ENCODE data around the gene WFDC8. TPM values are rescaled to one million over a fixed set of nuclear protein-coding genes. Genes with fewer than 3 reads are reported as not detected.

Gene WFDC8
- total RNA-seq, 1 donor from 2014 or later, result not detected

DNA sequence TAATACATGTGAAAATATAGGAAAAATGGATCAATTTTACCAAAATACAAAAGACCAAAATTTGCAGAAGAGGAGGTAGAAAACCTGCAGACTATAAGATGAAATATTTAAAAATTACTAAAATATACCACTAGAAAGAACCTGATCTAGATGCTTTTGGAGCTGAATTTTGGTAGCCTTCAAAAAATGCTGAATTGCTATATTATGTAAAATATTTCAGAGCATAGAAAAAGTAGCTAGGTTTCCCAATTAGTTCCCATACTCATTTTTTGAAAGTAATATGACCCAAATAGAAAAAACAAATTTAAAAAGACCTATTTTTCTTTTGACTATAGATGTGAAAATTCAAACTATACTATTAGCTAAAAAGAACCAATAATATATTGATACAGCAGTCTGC, 28.3 kb downstream of the WFDC8 start:
- no peak for FAIRE-seq

DNA sequence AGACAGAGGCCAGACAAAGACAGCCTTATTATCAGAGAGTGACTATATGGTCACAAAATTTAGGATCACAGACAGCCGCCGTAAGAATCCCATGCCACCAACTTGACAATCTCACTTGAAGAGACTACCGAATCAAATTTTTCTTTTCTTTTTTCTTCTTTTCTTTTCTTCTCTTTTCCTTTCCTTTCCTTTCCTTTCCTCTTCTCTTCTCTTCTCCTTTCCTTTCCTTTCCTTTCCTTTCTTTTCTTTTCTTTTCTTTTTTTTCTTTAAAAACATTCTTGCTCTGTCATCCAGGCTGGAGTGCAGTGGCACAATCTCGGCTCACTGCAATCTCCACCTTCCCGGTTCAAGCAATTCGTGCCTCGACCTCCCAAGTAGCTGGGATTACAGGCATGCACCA, 30.7 kb downstream of the WFDC8 start:
- no peak for DNase-seq (ENCODE audit: low spot score in 2 of 2)
- no peak for FAIRE-seq

More for the DNA sequence above, 28.3 kb downstream of the WFDC8 start:
- no peak for DNase-seq (ENCODE audit: low spot score in 2 of 2)

DNA sequence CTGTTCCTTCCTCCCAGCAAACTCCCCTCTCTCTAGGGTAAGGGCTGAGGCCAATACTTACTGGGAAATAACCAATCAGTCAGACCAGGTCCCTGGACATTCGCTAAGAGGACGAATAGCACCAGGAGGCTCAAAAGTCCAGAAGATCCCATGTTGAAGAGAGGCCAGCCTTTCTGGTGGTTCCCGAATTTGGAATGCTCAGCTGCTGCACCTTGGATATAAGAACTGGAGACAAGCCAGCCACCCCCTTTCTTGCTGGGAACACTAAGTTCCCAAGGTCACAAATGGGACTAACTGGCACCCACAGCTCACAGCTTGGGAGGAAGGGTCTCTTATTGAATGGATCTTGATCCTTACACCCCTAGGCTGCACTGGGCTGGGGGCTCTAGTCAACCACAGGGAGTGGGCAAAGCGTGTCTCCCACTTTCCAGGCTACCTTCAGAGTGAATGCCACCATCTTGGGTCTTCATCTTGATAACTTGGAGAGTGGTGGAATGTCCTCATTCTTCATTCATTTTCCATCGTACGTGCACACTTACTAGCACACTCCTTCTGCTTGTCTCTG, 31.8 kb downstream of the WFDC8 start, which contains the start of gene EPPIN:
EPPIN (minus strand) TSS at position 196 of the 565 bp plus-strand sequence; CDS start at position 152, 44 bp downstream.
- DNase-seq (ENCODE audit: low spot score in 2 of 2) (no peak), FAIRE-seq (no peak)

DNA sequence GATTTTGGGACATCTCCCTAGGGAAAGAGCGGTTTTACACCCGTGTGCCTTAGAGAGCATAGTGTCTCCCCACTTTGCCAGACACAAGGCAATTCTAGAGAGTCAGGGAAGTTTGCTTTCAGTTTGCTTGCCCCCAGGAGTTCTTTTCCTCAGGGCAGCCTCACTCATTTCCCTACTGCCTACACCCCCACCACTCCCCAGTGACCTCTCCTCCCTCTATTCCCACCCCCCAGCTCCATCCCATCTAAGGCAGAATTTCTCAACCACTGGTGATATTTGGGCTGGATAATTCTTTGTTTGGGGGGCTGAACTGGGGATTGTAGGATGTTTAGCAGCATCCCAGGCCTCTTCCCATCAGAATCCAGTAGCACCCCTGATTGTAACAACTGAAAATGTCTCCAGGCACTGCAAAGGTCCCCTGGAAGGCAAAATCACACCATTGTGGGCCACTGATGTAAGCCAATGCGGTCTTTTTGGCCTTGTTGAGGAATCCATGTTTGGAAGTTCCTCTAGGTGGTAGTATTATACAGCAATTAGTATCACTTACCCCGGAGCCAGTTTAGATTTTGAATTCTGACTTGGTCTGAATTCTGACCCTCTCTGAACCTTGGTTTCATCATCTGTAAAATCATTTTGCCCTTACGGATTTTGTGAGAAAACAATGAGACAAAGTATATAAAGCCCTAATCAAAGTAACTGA, 33.2 kb downstream of the WFDC8 start:
- FAIRE-seq, result no peak
- peak in 1 of 2 donors; percentile 36 for DNase-seq (ENCODE audit: low spot score in 2 of 2)

DNA sequence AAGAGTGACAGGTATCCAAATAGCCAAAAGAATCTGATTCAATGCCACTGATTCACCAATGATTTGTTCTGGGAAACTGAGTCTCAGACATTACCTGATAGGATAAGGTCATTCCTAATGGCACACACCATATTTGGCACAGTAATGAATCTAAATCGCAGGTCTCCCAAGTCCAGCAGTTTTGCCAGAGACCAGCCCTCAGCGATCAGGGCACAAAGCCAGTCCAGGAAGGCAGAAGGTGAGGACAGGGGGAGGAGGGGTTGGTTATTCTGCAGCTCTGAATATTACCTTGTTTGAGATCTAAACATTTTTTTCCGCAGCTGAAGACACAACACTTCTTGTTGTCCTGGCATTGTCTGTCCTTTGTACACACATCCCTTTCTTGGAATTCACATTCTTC, 33.7 kb downstream of the WFDC8 start:
- no peak for FAIRE-seq
- no peak for DNase-seq (ENCODE audit: low spot score in 2 of 2)

DNA sequence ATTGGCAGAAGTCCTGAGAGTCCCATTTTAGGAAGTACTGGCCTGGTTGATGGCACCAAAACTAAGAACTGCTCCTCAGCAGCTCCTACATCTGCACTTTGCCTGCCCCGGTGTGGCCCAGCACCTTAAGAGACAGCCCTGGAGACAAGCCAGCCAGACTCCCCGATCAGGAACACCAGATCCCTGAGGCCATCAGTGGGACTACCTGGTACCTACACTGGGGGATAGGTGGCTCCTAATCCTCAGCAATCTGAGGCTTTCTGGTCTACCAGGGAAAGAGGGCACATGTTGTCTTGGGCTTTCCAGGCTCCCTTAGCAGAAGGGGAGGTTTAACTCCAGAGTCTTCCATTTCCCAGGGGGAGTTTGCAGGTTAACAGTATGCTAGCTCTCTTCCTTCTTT, 39.7 kb downstream of the WFDC8 start, which contains the start of gene WFDC6:
WFDC6 (minus strand) TSS at position 101 of the 400 bp plus-strand sequence; CDS start at position 26, 75 bp downstream.
- DNase-seq (ENCODE audit: low spot score in 2 of 2), result no peak

DNA sequence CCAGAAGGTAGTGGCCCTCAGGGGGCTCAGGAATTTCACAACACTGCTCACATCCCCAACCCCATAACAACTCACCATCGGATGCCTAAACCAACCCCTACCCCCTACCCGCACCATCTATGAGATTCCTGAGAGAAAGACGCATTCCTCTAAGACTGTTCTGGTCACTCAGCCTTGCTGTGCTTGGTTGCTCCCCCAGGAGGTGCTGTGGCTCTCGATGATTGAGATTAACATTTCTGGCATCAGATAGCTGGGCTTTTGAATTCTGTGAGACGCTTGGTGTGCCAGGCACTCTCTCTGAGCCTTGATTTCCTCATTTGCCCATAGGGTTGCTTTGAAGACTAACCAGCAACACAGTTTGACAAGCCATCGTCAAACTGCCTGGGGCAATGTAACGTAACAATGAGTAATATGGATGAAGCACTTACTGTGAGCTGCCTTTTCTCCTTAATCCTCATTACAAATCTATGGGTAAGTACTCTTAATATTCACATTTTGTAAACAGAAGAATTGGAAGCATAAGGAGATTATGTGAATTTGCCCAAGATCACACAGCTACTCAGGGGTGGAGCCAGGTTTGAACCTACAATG, 40.8 kb downstream of the WFDC8 start:
- DNase-seq (ENCODE audit: low spot score in 2 of 2) (no peak), FAIRE-seq (no peak)

More for the DNA sequence above, 39.7 kb downstream of the WFDC8 start, which contains the start of gene WFDC6:
- FAIRE-seq, result no peak

DNA sequence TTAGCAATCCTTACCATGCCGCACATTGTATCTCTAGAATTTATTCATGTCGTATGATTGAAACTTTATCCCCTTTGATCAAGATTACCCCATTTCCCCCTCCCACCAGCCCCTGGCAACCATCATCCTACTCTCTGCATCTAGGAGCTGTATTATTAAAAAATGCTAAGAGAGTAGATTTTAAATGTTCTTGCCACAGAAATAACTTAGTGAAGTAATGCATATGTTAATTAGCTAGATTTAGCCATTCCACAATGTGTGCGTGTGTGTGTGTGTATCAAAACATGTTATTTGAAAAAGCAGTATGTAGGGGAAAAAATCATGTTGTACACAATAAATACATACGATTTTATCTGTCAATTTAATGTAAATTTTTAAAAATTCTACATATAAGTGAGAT, 51.8 kb downstream of the WFDC8 start:
- no peak for FAIRE-seq
- no peak for DNase-seq (ENCODE audit: low spot score in 2 of 2)

DNA sequence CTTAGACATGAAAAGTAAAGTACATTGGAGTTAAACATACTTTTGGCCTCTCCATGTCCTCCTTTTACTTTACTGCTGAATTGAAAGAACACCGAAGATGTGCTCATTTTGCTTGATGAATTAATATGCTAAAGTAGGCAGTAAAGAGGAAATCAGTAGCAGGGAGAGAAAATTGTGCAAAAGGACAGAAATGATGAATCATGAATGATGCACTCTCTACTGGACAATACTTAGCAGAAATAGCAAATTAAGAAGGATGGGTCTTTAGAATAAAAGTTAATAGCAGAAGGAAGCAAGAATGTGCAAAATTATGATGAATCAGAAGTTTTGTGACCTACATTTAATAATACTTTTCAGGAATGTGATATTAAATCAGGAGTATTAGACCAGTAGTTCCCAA, 55.3 kb downstream of the WFDC8 start:
- DNase-seq (ENCODE audit: low spot score in 2 of 2), result no peak
- no peak for FAIRE-seq

DNA sequence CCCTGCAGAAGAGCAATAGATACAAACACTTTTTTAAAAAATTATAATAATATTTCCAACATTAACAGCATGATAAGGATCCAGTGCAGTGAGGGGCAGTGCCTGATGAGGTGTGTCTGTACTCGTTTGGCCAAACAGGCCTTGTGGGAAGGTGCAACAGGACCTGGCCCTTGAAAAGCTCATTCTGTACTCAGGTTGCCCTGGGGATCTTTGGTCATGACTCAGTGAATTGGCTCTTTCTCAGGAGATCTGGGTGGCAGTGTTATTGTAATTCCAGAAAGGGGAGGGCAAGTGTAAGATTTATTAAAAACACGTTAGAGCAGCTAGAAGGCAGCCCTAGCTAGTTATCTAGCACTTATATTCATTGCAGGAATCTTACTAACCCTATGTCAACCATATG, 60.8 kb downstream of the WFDC8 start:
- FAIRE-seq, result no peak
- DNase-seq (ENCODE audit: low spot score in 2 of 2), result no peak

DNA sequence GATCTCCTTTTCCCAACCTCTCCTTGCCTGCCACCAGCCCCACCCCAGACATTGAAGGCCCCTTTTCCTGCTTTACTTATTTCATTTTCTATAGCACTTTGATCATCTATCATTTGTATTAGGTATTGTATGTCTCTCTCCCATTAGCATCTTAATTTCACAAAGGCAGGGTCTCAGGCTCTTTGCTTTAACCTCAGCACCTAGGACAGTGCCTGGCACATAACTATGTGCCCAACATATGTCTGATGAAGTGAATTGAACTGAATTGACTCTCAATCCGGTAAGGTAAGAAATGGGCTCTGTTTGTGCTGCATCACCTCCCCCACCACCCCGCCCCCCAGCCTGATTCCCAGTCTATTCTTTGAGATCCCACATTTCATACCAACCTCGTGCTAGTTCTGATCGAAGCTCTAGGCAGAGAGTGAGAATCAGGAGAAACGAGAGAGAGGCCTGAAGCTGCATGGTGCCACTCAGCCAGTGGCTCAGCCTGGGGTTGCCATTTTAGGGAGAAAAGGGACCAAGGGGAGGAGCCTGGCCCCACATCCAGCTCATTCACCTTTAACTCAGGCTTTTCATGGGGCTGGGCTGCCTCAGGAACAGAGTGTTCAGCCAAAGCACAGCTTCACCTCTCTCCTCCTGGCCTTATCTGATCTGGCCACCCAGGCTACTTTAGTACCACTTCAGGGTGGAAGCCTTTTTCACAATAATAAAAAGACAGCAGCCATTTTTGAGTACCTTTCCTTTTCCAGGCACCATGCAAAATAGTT, 63.8 kb downstream of the WFDC8 start, which contains the start of gene SPINT3:
SPINT3 (minus strand) TSS at position 476 of the 767 bp plus-strand sequence; CDS start at position 462, 14 bp downstream.
- no peak for DNase-seq (ENCODE audit: low spot score in 2 of 2)
- no peak for FAIRE-seq

DNA sequence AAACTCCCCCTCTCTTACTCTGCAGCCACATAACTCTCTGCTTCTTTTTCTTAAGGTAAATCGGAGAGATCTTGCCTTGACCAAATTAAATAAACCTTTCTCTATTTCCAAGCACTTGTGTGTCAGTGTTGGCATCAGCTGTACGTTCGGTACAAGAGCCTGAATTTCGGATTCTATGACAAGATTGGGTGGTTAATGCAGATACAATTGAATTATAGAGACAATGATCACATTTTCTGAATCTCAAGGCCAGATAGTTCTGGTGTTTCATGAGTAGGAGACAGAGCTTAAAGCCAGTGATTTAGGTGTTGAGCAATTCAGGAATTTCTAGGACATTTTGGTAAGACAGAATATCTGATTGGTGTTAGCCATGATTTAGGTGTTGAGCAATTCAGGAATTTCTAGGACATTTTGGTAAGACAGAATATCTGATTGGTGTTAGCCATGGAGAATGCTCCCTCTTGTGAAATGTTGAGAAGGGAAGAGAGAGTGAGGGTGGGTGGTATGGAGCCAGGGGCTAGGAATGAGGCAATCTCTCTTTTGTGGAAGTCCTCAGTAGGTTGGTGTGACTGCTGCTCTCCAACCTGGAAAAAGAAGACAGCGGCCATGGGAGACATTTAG, 68.7 kb downstream of the WFDC8 start:
- DNase-seq (ENCODE audit: low spot score in 2 of 2) (no peak), FAIRE-seq (no peak)

DNA sequence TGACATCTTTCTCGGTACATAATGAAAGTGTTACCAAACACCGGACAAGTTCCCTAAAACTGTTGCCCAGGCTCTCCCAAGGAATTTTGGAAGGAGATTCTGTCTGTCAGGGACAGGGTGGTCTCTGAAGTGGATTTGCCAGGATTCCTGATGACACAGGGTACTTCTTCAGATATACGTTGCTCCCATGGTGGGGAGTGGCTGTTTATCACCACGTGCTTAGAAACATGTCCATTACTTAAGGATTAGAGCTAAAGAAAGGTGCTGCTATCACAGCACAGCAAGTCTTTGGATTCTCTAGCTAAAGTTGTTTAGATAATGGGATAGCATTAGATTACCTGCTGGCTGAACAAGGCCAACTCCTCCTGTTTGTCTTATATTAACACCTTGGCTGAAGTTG, 70.0 kb downstream of the WFDC8 start:
- DNase-seq (ENCODE audit: low spot score in 2 of 2) (no peak), FAIRE-seq (no peak)

DNA sequence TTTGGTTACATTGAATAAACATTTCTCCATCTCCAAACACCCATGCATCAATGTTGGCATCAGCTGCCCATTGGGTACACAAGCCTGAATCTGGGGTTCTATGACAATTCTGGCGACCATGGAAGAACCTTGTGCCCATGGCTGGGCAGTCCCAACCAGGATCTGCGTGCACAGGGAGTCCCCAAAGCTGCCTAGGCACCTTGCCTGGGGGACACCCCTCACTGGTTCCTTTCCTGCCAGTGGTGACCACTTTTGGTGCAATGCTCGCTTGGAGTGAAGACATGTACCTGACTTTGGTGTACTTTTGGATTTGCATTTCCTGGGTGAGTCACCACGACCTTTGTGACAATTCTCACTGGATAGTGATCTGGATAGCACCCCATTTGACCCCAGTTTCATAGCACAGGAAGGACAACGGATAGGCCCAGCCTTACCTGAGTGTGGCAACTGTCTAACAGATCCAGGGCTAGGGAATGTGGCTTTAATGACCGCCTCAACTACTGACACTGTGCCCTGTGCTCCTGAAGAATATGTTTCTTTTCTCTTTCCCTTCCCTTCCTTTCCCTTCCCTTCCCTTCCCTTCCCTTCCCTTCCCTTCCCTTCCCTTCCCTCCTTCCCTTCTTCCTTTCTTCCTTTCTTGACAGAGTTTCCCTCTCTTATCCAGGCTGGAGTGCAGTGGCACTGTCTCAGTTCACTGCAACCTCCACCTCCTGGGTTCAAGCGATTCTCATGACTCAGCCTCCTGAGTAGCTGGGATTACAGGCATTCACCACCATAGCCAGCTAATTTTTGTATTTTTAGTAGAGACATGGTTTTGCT, 70.8 kb downstream of the WFDC8 start:
- no peak for FAIRE-seq

DNA sequence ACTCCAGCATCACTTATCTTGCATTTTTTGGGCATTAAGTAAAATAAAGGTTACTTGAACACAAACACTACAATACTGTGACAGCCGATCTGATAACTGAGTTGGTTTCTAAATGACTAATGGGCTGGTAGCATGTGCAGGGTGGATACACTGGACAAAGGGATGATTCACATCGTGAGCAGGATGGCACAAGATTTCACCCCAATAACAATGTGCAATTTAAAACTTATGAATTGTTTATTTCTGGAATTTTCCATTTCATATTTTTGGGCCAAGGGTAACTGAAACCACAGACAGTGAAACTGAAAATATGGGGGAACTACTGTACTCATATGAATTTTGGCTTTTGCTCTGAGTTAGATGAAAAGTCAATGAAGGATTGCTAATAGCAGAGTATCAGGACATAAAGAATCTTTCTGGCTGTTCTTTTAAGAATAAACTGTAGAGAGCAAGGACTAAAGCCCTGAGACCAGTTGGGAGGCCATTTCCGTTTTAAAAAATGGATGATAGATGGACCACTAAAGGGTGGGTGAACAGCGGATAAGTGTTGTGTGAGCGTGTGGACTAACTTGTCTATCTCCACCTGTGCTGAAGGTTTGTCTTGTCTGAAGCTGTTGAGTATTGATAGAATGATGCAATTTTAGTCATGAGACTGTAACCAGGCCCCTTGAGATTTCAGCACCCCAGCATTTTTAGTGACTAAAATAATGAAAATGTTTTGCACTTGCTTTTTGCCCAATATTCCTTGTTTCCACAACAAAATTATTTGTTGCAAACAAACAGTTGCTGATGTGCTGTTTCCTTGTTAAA, 71.9 kb downstream of the WFDC8 start:
- no peak for DNase-seq (ENCODE audit: low spot score in 2 of 2)
- FAIRE-seq, result no peak

More for the DNA sequence above, 70.8 kb downstream of the WFDC8 start:
- DNase-seq (ENCODE audit: low spot score in 2 of 2), result no peak

DNA sequence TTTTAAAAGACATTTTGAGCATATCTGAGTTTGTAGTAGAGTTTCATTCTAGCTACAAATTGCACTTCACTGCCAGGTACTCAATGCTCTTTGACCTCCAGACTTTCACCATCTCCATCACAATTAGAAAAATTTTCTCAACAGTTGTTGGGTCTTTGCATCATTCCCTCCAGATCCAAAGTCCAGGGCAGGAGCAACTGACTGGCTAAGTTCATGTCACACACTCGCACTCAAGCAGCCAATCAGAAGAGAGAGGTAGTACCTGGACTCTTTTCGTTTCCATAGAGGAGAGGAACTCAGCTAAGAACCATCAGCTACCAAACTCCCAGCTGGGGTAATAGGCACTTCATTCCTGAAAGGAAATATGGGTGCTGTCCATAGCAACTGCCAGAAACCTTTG, 72.7 kb downstream of the WFDC8 start:
- FAIRE-seq (no peak), DNase-seq (ENCODE audit: low spot score in 2 of 2) (no peak)

DNA sequence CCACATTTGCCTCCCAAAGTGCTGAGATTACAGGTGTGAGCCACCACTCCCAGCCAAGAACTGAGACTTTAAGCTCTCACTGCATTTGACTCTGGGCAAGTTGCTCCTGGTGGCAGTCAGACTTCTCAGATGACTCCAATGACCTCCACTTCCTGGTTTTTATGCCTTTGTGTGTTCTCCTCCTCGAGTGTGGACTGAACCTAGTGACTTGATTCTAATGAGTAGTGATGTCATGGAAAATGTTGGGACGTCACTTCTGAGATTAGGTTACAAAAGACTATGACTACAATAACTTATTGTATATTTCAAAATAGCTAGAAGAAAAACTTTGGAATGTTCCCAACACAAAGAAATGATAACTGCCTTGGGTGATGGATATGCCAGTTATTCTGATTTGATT, 75.7 kb downstream of the WFDC8 start:
- FAIRE-seq (no peak), DNase-seq (ENCODE audit: low spot score in 2 of 2) (no peak)

DNA sequence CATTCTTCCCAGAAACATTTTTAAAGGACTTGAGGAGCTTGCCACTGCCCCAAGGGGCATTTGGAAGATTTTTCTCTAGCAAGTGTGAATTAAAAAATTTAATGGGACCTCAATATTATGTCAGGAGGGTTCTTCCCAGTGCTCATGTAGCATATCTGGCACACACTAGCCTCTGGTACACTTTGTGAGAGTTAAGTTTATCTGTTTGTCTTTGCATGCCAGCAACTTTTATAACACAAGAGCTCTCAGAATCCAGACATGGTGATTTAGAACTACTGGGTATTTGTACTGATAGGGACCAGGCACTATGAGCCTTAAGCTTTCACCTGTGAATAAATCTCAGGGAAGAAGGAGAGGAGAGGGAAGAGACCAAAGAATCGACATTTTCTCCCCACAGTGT, 76.5 kb downstream of the WFDC8 start:
- DNase-seq (ENCODE audit: low spot score in 2 of 2) (no peak), FAIRE-seq (no peak)

Data from frontal cortex (tissue), 4 donors.